GM21576 (cell line): ENCODE data around the gene TTLL10.
"Not testable (repeated sequence)": the region's sequence is repeated elsewhere in the genome, so short reads cannot be mapped to it uniquely, and the experiment has no call there.

Experiments
- ATAC-seq: cut with Tn5 transposase; IDR thresholded peaks from one replicate; pipeline ENCODE4 v1.9.1; 2021; ENCODE audit warnings: mild to moderate bottlenecking, moderate library complexity; ENCODE audit not compliant: unreplicated experiment

Gene TTLL10

GRCh38 chr1:1183833-1184775 lies 10.4 kb downstream of the TTLL10 start:
- ATAC-seq: no peak

DNA sequence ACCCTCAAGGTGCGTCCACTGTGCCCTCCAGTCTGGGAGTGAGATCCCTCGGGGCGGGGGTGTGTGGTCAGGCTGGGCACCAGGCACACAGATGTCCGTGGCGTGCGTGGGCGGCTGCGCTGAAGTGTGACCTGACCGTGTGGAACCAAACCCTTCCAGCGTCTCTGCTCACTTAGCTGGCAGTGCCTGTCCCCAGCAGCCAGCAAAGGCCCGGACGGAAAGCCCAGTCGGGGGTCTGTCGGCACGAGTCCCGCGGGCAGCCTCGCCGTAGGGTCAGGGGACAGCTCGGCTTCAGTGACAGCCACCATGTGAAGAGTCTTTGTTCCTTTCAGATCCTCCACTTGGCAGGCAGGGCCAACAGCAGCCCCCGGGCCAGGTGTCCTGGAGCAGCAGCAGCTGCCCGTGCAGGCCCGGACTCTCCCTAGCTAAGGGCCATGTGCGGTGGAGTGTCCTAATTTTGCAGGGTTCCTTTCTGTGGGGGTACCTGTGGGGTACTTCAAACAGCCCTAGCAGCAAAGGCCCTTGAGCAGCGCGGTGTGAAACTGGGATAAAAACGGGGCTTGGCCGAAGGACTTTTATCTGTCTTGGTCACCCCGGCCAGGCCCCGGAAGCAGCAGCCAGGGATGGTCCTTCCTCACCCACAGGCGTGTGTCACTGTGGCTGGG lies 11.6 kb downstream of the TTLL10 start:
- no peak for ATAC-seq

DNA sequence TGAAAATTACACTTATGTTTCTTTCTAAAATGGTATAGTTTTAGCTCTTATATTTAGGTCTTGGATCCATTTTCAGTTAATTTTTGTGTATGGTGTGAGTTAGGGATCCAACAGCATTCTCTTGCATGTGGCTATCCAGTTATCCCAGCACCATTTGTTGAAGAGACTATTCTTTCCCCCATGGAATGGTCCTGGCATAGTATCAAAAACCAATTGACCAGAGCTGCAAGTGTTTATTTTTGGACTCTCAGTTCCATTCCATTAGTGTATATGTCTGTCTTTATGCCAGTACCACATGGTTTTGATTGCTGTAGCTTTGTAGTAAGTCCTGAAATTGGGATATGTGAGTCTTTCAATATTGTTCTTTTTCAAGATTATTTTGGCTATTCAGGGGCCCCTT lies 14.3 kb downstream of the TTLL10 start:
- ATAC-seq: no peak

DNA sequence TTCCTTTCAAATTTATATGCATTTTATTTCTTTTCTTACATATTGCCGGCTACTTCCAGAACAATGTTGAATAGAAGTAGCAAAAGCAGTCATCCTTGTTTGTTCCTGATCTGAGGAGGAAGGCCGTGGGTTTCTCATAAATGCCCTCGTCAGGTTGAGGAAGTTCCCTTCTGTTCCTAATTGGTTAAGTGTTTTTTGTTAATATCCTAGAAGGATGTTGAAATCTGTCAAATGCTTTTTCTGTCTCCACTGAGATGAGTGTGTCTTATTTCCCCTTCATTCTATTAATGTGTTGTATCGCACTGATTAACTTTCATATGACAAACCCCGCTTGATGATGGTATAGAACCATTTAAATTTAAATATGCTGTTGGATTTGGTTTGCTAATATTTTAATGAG lies 15.4 kb downstream of the TTLL10 start:
- ATAC-seq: no peak

GRCh38 chr1:1191734-1192133 lies 18.1 kb downstream of the TTLL10 start:
- ATAC-seq: no peak

DNA sequence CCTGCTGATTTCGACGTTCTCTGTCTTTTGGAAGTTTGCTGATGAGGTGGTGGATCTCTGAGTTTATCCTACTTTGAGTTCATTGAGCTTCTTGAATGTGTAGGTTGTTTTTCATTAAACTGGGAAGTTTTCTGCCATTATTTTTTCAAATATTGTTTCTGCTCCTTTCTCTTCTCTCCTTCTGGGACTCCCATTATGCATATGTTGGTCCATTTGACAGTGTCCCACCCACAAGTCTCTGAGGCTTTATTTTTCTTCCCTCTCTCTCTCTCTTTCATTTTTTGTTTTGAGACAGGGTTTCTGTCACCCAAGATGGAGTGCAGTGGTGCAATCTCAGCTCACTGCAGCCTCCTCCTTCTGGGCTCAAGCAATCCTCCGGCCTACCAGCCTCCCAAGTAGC lies 21.0 kb downstream of the TTLL10 start:
- ATAC-seq: no peak

- ATAC-seq: not testable (repeated sequence)
Observed at GRCh38 chr1:1195726-1196125, 22.0 kb downstream of the TTLL10 start.

DNA sequence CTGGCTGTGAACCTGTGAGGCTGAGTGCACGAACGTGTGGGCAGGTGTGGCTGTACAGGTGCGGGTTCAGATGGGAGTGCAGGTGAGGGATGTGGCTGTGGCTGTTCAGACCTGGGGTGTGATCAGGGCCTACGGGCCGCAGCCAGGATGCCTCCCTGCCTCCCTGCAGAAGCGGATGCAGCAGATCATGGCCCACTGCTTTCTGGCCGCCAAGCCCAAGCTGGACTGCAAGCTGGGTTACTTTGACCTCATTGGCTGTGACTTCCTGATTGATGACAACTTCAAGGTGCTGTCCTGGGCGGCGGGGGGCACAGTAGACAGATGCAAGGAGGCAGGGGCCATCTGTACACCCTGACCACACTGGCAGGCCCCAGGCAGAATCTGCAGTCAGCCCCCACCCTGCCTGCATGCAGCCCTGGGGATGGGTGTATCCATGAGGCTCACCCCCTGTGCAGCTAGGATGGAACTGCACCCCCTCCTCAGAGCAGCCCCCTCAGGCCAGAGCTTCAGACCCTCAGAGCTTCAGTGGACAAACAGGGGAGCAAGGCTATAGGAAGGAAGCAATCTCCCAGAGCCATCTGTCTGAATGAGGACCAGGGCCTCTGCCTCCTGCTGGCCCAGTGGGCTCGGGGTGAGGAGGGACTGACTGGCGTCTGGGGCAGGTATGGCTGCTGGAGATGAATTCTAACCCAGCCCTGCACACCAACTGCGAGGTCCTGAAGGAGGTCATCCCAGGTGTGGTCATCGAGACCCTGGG lies 22.9 kb downstream of the TTLL10 start:
- ATAC-seq: no peak

DNA sequence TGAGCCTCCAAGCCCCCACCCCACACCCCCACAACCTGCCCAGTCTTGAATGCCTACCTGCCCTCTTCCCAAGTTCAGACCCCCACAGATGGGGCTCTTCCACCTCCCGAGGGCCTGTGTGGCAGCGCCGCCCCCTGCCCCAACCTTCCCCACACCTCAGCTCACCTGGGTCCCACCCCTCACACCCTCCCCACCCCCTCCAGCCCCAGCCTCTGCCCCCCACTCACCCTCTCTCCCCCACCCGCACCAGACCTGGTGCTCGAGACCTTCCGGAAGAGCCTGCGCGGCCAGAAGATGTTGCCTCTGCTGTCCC lies 23.5 kb downstream of the TTLL10 start:
- ATAC-seq: no peak

DNA sequence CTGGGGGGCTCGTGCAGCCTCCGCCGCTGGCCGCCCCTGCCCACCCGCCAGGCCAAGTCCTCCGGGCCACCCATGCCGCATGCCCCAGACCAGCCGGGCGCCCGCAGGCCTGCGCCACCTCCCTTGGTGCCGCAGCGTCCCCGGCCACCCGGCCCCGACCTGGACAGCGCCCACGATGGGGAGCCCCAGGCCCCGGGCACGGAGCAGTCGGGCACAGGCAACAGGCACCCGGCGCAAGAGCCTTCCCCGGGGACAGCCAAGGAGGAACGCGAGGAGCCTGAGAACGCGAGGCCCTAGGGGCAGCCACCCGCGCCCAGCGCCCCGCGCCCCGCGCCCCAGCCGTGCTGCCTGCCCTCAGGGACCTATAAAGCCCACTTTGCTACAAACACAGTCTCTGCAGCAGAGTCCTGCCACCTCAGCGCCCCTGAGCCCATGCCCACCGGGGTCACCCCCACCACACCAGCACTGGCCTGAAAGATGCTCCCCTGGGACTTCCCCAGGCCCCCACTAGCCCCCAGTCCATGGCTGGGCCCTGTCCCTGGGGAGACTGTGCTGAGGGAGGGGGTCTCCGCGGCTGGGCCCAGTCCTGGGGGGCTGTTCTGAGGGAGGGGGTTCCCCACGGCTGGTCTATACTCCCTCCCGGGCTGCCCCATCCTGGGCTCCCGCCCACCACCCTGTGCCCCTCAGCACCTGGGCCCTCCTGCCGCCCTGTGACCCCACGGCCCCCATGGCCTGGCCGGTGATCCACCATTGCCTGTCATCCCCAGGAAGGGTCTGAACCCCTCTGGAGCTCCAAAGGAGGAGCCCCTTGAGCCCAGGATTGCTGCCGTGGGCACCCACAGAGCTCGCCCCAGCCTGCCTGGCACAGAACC lies 24.1 kb downstream of the TTLL10 start:
- no peak for ATAC-seq

GRCh38 chr1:1198423-1199140 lies 24.9 kb downstream of the TTLL10 start:
- no peak for ATAC-seq

GRCh38 chr1:1199141-1199960 lies 25.7 kb downstream of the TTLL10 start:
- ATAC-seq: no peak

GRCh38 chr1:1199961-1200875 lies 26.5 kb downstream of the TTLL10 start:
- no peak for ATAC-seq

DNA sequence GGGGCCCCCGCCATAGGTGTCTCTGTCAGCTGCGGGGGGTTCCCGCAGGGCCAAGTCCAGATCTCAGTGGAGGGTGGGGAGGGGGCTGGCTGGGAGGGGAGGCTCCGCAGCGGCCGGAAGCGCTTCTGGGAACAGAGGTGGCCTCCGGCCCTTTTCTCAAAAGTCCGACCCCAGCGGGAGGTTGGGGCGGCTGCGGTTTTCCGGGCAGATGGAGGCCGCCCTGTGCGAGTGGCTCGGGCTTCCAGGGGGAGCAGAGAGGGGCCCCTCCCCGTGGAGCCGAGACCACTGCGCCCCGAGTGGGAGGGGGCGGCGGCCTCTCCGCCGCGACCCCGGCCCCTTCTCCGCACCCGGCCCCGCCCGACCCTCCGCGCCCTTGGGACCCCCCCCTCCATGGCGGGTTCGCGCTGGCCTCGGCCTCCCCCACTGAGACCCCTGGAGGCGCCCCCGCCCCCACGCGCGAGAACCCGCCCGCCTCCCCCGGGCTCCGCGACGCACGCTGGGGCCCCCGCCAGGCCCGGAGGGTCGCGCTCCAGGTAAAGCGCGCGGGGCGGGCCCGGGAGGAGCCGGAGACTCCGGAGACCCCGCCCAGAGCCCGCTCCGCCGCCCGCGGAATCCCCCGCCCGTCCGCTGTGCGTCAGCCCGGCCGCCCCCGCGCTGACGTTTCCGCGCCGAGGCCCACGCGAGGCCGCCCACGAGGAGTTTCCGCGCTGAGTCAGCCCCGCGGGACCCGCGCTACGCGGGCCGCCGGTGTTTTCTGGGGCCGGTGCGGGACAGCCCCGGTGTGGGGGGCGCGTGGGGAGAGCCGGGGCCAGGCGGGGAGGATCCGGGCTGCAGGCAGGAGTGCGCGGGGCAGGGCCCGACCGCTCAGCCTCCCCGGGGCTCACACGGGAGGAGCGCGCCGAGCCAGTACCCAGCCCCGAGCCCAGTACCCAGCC lies 27.5 kb downstream of the TTLL10 start:
- ATAC-seq: no peak

GRCh38 chr1:1202831-1203560 lies 29.3 kb downstream of the TTLL10 start:
- no peak for ATAC-seq
